HG03342 (cell line): Measurements from ENCODE around the gene SFMBT2.
"Not testable (repeated sequence)": the region's sequence is repeated elsewhere in the genome, so short reads cannot be mapped to it uniquely, and the experiment has no call there.

Source experiments
- ATAC-seq: cut with Tn5 transposase; IDR thresholded peaks from one replicate; pipeline ENCODE4 v1.9.1; 2021; ENCODE audit warnings: mild to moderate bottlenecking, moderate library complexity; ENCODE audit not compliant: unreplicated experiment

The SFMBT2 gene

DNA sequence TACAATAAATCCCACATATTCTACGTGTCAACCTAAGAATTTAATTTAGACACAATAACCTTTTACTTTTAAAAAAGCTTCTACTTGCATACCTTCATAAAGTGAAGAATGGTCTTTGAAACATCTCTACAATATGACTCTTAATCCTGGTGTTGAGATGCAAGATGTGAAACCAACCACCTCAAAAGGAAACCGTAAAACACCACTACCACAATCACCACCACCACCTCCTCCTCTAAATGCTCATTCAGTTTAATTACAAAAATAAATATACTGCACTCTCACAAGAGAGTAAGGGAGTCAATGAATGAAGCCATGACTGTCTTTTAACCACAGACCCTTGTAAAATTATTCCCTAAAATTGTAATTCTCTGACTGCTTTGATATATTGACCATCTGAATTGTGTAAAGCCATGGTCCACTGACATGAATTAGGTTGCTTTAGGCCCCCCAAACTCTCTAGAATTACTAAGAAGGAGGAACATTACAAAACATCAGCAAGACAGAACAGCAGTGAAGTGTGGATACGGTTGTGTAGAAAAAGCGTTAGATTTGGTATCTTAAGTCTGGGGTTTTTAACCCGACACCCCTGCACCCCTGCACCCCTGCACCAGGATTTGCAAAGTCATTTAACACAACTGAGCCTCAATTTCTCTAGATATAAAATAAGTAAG, 171.4 kb downstream of the SFMBT2 start:
- ATAC-seq, result no peak

DNA sequence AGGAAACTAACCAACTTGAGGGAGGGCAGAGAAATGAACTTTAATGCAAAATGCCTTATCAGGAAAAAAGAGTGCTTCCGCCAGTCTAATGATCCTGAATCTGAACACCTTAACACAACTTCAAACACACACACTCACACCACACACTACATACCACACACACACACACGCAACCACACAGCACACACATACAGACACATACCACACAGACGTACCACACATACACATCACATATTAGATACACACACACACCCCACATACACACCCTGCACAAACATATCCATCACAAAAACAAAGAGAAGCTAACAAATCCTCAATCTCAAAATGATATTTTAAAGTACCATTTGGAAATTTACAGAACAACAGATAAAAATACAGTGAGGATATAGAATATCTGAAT, 175.5 kb downstream of the SFMBT2 start:
- no peak for ATAC-seq

DNA sequence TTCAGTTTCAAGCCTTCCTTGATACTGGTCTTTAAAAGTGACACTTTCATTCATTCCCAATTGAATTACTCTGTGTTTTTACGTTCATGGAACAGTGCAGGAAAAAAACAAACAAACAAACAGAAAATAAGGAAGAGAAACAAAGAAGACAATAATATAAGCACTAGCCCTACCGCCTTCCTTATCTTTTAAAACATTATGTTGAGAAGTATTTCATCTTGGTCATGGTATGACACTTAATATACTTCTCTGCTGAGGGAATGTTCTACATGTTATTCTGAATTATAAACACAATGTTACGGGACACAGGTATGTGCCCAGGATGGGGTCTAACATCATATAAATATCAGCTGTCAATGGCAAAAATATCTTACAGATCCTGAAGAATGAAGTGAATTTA, 176.7 kb downstream of the SFMBT2 start:
- ATAC-seq, result no peak

DNA sequence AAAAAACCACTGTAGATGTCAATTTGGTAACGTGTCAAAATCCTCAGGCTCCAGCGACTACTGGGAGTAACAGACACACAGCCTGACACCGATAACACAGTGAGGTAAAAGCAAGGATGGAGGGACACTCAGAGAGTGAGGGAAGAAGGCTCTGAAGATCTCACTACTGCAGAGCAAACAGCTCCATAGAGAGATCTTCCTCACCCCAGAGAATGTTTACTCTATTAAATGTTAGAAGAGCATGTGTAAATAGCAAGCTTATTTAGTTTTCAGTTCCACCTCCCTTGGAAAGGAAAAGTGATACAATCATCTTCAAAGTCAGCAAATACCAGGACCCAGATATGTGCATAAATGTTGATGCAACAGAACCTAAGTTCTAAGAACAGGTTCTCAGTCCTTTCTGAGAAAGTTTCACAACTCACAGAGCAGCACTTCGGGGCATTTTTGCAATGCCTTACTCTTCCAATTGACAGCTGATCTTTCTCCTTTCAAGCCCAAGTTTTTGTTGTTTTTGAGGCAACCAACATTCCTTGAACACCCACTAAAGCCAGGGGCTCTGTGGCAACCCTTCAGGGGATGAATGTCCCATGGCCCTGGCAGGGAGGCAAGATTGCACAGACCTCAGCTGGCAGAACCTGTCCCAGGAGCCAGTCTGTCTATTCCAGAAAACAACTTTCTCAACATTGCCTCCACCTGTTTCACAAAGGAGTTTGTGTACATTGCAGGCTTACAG, 177.4 kb downstream of the SFMBT2 start:
- no peak for ATAC-seq

DNA sequence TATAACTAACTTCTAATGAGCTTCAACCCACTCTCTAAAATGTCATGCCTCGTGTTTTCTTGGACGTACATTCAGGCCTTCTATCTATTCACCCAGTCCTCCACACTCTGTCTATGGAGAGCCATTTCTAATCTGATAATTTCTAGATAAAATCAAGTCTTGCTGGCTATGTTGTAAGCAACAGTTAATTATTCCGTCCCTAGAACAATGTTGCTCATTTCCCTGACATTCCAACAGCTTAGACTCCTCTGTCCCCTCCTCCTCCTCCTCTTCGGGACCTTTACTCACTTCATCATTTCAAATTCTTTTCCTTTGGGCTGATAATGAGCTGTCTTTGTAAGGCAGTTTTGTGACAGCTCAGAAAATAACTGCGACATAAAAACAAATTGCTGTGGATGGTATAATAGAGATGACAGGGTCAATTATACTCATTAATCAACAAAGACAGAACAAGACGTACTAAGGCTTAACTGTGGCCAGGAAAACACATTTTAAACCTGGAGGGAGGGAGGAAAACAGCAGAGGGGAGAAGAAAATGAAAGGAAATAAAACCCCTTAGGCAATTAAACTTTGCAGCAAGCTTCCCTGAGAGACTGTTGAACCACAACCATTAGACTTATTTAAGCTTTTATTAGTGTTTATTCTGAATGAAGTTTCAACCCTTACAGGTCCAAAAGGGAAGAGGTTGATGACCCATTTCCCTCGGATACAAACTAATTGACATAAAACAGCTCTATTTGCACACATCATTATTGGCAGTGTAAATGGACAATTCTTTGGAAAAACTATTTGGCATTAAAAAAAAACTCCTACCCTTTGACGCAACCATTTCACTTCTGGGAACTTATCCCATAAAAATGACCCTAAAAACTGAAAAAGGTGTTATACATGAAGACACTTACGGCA, 179.1 kb downstream of the SFMBT2 start:
- ATAC-seq, result no peak

DNA sequence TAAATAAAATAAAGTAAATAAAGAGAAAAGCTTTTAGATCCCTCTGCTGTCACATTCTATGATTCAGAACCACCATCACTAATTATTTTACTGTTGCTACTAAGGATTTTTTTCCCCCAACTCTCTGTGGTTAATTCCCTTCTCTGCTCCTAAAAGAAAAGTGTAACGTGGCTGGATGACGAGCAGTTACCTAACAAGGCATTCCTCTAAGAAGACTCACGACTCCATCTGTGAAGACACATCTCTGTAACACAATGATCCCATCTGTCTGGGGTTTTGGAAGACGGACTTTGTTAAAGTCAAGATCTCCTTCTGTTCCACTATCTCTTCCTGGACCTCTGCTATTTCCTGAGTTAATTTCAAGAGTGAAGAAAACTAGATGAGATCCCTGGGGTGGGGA, 179.9 kb downstream of the SFMBT2 start:
- no peak for ATAC-seq

DNA sequence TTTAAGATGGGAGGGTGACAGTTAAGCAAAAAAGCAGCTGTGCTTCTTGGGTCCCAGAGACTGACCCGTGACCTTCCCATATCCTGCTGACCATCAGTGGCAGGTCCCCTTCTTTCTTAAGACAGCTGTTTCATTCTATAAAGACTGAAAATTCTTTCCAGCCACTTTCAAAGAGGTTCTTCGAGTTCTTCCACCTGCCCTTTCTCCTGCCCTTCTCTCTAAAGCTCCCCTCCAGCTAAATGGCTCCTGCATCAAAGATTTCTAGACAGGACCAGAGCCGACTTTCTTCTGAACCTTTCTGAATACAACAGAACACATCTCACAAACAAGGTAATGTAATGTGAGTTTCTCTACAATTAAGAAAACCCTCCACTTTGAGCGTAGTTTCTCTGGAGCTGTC, 180.8 kb downstream of the SFMBT2 start:
- ATAC-seq, result no peak

DNA sequence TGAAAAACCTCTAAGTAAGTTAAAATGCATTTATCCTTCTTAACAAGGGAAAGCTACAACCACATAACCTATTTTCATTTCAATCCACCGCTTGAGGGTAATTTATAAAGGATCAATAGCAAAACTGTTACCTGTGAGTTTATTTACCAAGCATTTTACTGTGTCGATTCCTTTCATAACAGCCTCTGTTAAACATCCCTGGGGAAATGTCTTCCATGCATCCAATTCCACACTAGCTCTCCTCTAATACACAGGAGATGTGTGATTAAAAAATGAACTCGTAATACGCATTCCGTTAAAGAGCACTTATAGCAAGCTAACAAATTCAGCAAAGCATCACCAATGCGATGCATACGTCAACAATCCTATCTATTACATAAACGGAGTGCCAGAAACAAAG, 185.7 kb downstream of the SFMBT2 start:
- ATAC-seq, result no peak

DNA sequence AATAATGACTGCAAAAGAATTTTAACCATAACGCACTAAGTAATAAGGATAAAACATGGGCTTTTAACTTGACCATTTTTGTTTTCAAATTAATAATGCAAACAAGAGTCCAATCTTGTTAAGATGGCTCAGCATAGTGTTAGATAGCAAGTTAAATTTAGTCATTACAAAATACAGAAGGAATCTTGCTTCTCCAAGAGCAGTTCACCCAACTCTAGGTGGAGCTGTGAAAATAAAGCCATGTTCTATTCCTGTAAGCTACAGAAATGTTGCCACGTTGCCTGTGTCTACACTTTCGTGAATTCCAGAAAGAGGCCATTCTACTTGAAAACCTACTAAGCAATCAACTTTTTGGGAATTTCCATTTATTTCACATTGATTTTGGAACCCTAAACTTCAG, 191.9 kb downstream of the SFMBT2 start:
- ATAC-seq, result no peak

DNA sequence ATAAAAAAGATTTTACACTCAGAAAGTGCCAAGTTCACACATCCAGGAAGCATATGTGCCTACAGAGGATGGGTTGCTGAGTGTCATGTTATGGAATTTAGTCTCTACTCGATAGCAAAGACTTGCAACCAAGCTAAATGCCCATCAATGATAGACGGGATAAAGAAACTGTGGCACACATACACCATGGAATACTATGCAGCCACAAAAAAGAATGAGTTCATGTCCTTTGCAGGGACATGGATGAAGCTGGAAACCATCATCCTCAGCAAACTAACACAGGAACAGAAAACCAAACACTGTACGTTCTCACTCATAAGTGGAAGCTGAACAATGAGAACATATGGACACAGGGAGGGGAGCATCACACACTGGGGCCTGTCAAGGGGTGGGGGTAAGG, 198.1 kb downstream of the SFMBT2 start:
- ATAC-seq, result not testable (repeated sequence)

DNA sequence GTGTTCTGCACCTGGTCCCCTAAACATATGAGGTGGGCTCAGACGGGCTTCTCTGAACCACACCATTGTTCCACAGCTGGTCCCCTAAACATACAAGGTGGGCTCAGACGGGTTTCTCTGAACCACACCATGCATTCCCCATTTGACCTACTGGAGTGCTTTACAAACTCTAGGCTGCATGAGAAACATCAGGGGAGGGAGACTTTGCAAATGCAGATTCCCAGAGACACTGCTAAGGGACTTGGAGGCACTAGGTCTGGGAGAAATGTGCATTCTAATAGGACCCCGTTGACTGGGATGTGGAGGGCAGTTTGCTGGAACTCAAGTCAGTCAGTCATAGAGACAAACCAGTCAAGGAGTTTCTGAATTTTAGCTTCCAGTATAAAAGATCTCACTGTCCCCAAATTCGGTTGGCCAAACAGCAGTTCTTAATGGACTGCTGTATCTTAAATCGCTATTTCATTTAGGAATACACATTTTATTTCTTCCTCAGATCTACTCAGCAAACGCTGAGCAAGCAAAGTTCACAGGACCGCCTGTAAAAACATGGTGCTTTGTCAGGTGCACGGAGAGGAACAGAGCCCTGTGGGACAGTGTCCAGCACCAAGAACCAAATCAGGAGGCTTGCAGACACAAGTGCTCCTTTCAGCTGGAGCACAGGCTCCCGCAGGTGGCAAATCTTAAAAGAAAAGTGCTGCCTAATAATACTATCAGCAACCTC, 198.8 kb downstream of the SFMBT2 start:
- no peak for ATAC-seq

DNA sequence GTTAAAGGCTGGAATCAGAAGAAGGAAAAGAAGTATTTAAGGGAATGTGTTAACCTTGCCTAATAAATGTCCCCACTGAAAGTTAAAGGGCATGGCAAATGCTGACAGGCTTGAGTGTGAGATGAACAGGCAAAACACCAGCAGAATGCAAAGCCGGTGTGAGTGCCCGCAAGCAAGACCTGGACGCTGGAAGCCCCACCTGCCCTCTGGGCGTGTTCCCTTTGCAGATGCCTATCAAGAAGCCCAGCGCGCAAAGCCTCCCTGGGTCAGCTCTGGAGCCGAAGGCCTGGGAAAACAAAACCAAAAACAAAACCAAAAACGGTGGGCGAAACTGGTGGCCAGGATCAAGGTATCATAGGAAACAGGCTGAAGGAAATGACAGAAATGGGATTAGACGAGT, 200.3 kb downstream of the SFMBT2 start:
- no peak for ATAC-seq

DNA sequence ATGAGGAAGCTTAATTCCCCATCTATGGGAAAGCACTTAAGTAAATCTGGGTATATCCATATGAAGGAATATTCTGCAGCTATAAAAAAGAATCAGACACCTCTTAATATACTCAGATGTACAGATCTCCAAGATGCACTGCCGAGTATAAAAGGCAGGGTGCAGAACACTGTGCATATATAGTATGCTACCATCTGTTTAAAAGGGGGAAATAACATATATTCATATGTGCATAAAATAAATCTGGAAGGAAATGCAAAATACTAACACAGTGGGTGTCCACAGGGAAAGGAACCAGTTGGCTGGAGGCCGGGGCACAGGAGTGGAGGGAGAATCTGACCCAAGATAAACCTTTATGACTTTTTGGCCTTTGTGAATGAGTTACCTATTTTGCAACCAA, 201.4 kb downstream of the SFMBT2 start:
- ATAC-seq, result no peak

DNA sequence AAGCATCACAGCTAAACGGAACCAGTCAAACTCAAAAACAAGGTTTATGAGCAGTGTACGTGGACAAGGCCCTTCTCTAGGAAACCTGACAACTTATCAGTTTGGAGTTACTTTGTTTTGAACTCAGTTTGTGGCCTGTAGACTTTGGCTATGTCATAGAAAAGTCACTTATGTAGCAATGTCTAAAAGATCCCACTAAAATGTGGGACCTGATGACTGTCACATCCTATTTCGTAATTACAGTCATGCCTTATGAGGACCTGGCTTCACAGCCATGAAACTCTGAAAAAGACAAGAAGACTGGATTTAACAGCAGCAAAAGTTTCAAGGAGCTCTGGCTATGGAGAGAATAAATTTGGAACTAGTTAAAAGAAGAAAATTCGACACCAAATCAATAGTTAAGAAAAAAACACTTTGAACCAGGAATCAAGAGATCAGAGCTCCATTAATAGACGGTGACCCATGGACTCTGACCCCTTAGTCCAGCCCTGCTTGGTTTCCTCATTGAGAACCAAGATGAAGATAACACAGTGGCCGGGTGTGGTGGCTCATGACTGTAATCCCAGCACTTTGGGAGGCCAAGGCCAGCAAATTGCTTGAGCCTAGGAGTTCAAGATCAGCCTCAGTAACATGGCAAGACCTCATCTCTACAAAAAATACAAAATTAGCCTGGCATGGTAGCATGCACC, 204.3 kb downstream of the SFMBT2 start:
- no peak for ATAC-seq

DNA sequence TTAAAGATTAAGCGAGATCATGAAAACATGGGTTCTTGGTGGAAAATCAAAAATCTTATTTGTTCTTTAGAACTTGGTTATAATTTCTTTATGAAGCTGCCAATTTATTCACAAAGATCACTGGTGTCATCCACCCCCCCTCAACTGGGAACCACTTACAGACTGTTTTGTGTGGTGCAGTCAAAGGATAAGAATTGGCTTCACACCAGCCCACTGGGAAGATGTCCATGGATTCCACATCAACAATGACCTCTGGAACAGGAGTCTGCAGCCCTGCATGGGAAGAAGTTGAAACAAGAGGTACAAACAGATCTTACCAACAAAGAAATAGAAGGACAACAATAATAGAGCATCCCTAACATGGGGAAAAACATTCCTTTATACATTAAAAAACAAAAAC, 205.2 kb downstream of the SFMBT2 start:
- no peak for ATAC-seq

DNA sequence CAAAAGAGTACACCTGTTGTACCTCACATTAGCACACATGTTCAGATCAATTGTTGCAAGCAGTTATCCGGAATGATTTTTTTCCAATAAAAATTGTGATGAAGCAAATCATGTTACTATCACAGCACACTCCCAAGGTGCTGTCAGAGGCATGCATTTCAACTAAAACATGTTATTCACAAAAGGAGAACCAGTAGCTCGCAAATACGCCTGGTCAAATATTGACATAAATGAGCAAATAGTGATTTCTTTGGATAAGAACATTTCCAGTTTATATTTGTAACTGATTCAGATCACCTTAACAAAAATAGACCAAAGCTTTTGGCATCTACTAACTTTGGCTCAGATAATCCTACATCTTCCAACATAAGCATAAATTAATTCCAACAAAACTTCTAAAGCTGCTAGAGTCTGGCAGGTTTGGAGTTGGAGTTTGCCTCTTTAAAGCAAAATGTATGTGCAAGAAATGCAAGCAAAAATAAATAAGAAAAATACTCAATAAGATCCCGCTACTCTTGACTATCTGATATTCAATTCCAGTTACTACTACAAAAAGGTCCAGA, 208.0 kb downstream of the SFMBT2 start:
- ATAC-seq, result no peak

DNA sequence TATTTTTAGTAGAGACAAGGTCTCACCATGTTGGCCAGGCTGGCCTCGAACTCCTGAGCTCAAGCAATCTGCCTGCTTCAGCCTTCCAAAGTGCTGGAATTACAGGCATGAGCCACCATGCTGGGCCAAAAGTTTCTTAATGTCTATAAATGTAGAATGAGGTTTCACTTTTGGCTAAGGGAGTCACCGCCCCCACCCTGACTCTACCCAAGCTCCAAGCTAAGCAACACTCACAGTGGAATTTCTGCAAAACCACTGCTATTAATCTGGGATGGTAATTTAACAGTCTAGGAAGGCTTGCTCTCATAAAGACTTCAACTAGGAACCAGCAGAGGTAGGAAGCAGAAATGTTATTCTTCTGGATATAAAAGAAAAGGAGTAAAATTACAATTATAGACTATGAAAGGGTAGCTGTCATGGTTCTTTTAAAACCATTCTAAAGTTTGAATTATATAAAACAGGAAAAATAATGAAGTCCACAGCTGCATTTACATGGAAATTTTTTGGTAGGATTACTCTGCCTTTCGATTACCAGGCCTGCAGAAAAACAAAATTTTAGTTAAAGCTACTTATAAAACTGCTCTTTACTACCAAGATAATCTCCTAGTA, 211.6 kb downstream of the SFMBT2 start:
- ATAC-seq, result no peak

DNA sequence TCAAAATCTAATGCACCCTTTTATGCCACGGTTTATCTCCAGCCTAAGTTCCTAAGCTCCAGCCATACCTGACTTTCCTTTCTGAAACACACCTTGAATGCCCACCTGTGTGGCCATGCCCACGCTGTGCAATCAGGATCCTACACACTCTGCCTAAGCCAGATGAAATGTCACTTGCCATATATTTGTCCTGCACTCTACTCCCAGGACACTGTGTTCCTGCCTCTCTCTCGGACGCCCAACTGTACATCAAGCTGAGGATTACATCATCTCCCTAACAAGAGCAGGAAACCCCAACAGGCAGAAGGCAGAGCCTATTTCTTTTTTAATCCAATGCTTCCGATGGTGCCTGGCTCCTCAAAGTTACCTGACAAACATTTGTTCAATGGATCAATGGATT, 214.6 kb downstream of the SFMBT2 start:
- ATAC-seq, result no peak

DNA sequence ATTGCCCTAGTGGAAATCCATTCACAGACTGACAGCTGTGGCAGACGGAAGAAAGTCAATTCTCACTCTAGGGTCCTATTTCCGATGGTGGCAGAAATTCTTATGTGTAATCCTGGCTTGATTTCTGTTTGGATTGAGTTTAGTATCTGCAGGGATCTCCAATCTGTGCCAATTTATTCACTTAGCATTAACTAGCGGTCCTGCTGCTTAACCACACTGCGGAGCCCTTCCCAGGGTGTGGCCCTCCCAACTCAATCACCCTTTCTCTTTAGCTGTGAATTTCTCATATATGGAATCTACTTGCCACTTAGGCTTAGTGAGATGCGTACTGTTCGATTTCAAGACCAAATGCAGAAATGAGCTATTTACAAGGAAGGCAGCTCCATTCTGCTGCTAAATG, 215.7 kb downstream of the SFMBT2 start:
- ATAC-seq, result no peak

DNA sequence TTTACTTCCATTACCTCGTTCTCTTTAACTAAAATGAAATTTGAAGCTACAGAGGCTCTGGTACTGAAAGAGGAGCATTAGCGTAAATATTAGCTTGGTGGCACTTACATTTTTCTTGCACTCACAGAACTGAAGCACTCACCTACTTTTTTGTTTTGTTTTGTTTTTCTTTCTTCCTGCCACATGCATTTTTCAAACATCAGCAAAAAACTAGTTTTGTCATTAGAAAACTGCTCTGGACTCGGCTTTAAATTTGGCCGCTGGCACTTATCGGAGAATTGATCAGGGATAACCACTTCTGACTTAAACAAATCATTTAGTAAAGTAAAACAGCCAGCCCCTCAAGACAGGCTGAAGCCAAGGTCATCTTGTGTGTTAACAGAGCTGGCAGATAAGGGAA, 216.3 kb downstream of the SFMBT2 start:
- no peak for ATAC-seq
